Measurements from ENCODE around the gene LRRFIP1.

DNA sequence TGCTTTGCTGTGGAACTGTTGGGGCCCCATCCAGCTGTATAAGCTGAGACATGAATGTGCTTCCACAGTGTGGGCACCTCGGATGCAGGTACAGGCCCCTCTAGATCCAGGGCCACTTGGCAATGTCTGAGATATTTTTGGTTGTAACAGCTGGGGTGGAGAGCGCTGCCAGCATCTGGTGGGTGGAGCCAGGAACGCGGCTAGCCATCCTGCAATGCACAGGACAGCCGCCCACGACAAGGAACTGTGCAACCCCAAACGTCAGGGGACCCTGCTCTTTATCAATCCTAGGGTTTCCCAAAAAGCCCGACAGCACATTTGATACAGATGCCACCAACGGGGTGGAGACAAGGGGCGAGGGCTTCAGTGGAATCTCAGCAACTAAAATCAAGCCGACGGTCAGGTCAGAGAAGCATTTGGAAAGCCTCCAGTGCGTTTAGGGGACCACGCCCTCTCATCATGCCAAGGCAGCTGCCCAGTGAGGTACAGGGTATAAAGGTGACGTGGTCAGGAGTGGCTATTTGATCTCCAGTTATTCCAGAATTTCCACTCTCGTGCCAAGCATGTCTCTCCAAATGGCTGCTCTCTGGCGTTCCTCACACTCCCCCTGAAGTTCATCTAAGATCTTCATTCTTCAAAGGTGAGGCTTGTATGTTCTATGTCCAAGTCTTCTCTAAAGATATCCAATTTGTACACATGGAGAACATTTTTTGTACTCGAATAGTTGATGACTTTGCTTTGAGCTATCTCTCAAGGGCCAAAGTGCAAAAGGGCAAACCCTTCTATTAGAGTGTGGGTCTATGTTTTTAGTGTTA lies 55.7 kb downstream of the LRRFIP1 start:
- TF ChIP-seq, protein P1, sequence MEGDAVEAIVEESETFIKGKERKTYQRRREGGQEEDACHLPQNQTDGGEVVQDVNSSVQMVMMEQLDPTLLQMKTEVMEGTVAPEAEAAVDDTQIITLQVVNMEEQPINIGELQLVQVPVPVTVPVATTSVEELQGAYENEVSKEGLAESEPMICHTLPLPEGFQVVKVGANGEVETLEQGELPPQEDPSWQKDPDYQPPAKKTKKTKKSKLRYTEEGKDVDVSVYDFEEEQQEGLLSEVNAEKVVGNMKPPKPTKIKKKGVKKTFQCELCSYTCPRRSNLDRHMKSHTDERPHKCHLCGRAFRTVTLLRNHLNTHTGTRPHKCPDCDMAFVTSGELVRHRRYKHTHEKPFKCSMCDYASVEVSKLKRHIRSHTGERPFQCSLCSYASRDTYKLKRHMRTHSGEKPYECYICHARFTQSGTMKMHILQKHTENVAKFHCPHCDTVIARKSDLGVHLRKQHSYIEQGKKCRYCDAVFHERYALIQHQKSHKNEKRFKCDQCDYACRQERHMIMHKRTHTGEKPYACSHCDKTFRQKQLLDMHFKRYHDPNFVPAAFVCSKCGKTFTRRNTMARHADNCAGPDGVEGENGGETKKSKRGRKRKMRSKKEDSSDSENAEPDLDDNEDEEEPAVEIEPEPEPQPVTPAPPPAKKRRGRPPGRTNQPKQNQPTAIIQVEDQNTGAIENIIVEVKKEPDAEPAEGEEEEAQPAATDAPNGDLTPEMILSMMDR (IDR thresholded peaks at IDR 0.05) = no peak
- TF ChIP-seq POLR2A (IDR thresholded peaks at IDR 0.05) = no peak
